Thyroid gland (tissue), 4 donors: Measurements from ENCODE around the gene TNIP2.

Experiments used
- POLR2A ChIP-seq, 2 donors: fragments of 450-650 bp; IDR thresholded peaks; one replicate each; pipeline ENCODE4 v1.6.1; 2017; ENCODE audit warnings: antibody characterized with exemption in 2 of 2, mild to moderate bottlenecking in 2 of 2, moderate library complexity in 1 of 2
- TF ChIP-seq, protein P1 (sequence below), 6 experiments: fragments of 200-600 bp in 3 of 6; fragments of 450-650 bp in 3 of 6; sonication (generic) in 3 of 6; IDR thresholded peaks; one replicate each; pipeline ENCODE4 v1.5.1; 2016 to 2019; ENCODE audit warnings: antibody characterized with exemption in 6 of 6, mild to moderate bottlenecking in 2 of 6, inconsistent platforms in 1 of 6, moderate library complexity in 1 of 6

DNA sequence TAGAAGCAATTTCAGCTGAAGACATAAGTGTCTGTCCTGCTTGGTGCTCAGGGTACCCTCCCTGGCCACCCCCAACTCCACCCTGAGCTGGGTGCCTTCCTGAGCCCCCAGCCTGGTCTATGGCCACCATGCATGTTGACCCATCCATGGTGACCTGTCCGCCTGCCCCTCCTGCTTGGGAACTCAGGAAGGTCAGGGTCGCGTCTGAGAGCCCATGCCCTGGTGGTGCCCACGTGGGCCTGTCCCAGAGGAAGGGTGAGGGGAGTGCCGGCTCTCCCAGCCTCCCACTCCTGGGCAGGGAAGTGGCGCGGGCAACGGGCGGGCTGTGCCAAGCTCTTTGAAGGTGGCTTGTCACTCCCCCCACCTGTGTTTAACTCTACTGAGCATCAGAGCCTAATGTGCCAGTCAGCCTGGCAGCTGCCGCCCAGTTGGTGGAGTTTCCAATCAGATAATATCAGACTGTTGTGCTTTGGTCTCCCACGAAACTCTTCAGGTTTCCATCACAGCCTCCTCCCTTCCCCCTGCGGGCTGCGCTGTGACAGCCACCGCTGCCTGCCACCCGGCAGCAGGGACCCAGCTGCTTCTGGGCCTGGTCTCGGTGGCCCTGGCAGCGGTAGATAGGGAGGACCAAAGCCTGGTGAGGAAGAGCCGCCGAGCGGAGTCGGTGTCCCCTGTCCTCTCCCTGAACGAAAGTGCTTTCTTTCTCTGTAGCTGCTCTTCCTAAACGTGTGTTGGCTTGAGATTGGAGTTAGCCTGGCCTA is 41.6 kb upstream of the TNIP2 start:
- TF ChIP-seq, protein P1, sequence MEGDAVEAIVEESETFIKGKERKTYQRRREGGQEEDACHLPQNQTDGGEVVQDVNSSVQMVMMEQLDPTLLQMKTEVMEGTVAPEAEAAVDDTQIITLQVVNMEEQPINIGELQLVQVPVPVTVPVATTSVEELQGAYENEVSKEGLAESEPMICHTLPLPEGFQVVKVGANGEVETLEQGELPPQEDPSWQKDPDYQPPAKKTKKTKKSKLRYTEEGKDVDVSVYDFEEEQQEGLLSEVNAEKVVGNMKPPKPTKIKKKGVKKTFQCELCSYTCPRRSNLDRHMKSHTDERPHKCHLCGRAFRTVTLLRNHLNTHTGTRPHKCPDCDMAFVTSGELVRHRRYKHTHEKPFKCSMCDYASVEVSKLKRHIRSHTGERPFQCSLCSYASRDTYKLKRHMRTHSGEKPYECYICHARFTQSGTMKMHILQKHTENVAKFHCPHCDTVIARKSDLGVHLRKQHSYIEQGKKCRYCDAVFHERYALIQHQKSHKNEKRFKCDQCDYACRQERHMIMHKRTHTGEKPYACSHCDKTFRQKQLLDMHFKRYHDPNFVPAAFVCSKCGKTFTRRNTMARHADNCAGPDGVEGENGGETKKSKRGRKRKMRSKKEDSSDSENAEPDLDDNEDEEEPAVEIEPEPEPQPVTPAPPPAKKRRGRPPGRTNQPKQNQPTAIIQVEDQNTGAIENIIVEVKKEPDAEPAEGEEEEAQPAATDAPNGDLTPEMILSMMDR (IDR thresholded peaks at IDR 0.05) = no peak
- TF ChIP-seq POLR2A (IDR thresholded peaks at IDR 0.05) = no peak
